Breast epithelium (tissue), 3 donors: ENCODE data around the gene HTR5A.

Experiments
- POLR2A ChIP-seq: fragments of 450-650 bp; IDR thresholded peaks from one replicate; pipeline ENCODE4 v1.6.1; 2016; ENCODE audit warnings: antibody characterized with exemption, mild to moderate bottlenecking, moderate library complexity
- POLR2AphosphoS5 ChIP-seq, 3 donors: sonication (generic); formaldehyde crosslinking; IDR thresholded peaks; one replicate each; pipeline ENCODE4 v1.6.1; 2017; ENCODE audit warnings: antibody characterized with exemption in 3 of 3
- TF ChIP-seq, protein P1 (sequence below), 3 donors: fragments of 450-650 bp; IDR thresholded peaks; one replicate each; pipeline ENCODE4 v1.5.1; 2016 to 2017; ENCODE audit warnings: antibody characterized with exemption in 3 of 3, mild to moderate bottlenecking in 3 of 3, moderate library complexity in 3 of 3

DNA sequence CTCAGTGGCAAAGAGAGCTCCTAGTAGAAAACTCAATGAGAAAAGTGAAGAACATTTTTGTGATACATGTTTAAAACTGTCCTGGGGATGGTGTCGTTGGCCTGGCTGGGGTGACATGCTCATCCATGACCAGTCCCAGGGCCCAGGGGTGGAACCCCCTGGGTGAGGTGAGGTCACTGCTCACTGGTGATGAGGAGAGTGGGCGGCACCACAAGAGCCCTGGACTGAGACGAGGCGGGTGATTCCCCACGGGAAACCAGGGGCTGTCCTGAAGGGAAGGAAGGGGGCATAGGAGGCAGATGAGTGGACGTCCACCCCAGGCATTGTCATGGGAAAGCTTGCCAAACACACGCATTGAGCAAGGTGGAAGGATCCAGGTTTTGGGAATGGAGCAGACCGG is 54.6 kb downstream of the HTR5A start:
- TF ChIP-seq, protein P1, sequence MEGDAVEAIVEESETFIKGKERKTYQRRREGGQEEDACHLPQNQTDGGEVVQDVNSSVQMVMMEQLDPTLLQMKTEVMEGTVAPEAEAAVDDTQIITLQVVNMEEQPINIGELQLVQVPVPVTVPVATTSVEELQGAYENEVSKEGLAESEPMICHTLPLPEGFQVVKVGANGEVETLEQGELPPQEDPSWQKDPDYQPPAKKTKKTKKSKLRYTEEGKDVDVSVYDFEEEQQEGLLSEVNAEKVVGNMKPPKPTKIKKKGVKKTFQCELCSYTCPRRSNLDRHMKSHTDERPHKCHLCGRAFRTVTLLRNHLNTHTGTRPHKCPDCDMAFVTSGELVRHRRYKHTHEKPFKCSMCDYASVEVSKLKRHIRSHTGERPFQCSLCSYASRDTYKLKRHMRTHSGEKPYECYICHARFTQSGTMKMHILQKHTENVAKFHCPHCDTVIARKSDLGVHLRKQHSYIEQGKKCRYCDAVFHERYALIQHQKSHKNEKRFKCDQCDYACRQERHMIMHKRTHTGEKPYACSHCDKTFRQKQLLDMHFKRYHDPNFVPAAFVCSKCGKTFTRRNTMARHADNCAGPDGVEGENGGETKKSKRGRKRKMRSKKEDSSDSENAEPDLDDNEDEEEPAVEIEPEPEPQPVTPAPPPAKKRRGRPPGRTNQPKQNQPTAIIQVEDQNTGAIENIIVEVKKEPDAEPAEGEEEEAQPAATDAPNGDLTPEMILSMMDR (IDR thresholded peaks at IDR 0.05), result no peak
- TF ChIP-seq POLR2AphosphoS5 (IDR thresholded peaks at IDR 0.05) (no peak), POLR2A (no peak)
